Measurements from ENCODE around the gene MFGE8. TPM values are rescaled to one million over a fixed set of nuclear protein-coding genes. Genes with fewer than 3 reads are reported as not detected.
A peak's percentile ranks its signal among the peaks of the same experiment; 100 is the strongest.

The MFGE8 gene
- total and polyA plus RNA-seq, 9 of the 15 experiments (the other 6 are each of a cell fraction or from before 2014, with no cell fraction given): 2.3 to 142 (median 62.3) TPM

- TF ChIP-seq MGA (IDR thresholded peaks at IDR 0.05) (peak; percentile 93), SRSF3 (IDR thresholded peaks at IDR 0.05; ENCODE audit: insufficient read depth, low read length) (no peak), STAG1 (CRISPR knock-in tag; IDR thresholded peaks at IDR 0.05; ENCODE audit: borderline replicate concordance) (no peak), HES1 (IDR thresholded peaks at IDR 0.05; ENCODE audit: low read depth) (no peak), EWSR1 (IDR thresholded peaks at IDR 0.05; ENCODE audit: borderline replicate concordance, low read depth, partially characterized antibody) (no peak), E2F6 (IDR thresholded peaks at IDR 0.05; ENCODE audit: borderline replicate concordance in 1 of 2, extremely low read depth in 1 of 2, insufficient read depth in 1 of 2, insufficient read length in 1 of 2, low read depth in 1 of 2, low read length in 1 of 2, poor library complexity in 1 of 2, severe bottlenecking in 1 of 2) (peak; percentile 44 to 76), ZNF740 (CRISPR knock-in tag; IDR thresholded peaks at IDR 0.05) (no peak), ZNF740 (tag; IDR thresholded peaks at IDR 0.05) (peak in 1 of 2 experiments; percentile 55; a peak in 2 of 4 replicates), SMARCA5 (IDR thresholded peaks at IDR 0.05) (no peak; the same call in 1 of the 2 replicates), ZNF354B (CRISPR knock-in tag; IDR thresholded peaks at IDR 0.05) (no peak), ZNF766 (CRISPR knock-in tag; conservative IDR thresholded peaks at IDR 0.05) (peak; percentile 92), KHSRP (IDR thresholded peaks at IDR 0.05) (0 out of 2 replicates have a peak, but pooled peaks have one; percentile 23), SIRT6 (IDR thresholded peaks at IDR 0.05; ENCODE audit: low read depth, low read length) (no peak)
Measured at GRCh38 chr15:88938802-88939485, 25.8 kb upstream of the MFGE8 start (continued).

Data from K562 (cell line).